Ovary (tissue), 9 donors: Measurements from ENCODE around the gene C22orf31. TPM values are rescaled to one million over a fixed set of nuclear protein-coding genes. Genes with fewer than 3 reads are reported as not detected.

Experiments used
- DNase-seq, 5 donors: peaks; one replicate each; pipeline ENCODE4 v3.0.0-alpha.2; 2019 to 2020
- H3K27ac ChIP-seq, 2 donors: fragments of 200-600 bp; one replicate each; pipeline versions ENCODE4 v1.5.1 to v1.8.0; 2019 to 2022
- H3K27me3 ChIP-seq: fragments of 200-600 bp; one replicate; pipeline ENCODE4 v1.8.0; 2022
- H3K36me3 ChIP-seq: fragments of 200-600 bp; sonication (generic); one replicate; pipeline ENCODE4 v1.5.1; 2019
- H3K4me1 ChIP-seq: one replicate; pipeline ENCODE4 v1.8.1; 2013; ENCODE audit warnings: mild to moderate bottlenecking, moderate library complexity; ENCODE audit not compliant: insufficient read depth
- H3K4me3 ChIP-seq: fragments of 200-600 bp; sonication (generic); one replicate; pipeline ENCODE4 v1.5.1; 2017
- H3K9me3 ChIP-seq, 2 donors: fragments of 200-600 bp in 1 of 2; sonication (generic) in 1 of 2; one replicate each; pipeline versions ENCODE4 v1.5.1 to v1.8.1; 2013 to 2019; ENCODE audit warnings: mild to moderate bottlenecking in 1 of 2, moderate library complexity in 1 of 2
- CTCF ChIP-seq, 3 donors: fragments of 450-650 bp in 2 of 3; fragments of 200-600 bp in 1 of 3; IDR thresholded peaks; one replicate each; pipeline versions ENCODE4 v1.5.1 to v1.8.0; 2016 to 2022; ENCODE audit warnings: antibody characterized with exemption in 3 of 3, mild to moderate bottlenecking in 1 of 3
- EP300 ChIP-seq: sonication (generic); formaldehyde crosslinking; IDR thresholded peaks from one replicate; pipeline ENCODE4 v1.6.1; 2017; ENCODE audit warnings: antibody characterized with exemption
- POLR2A ChIP-seq: fragments of 450-650 bp; IDR thresholded peaks from one replicate; pipeline ENCODE4 v1.6.1; 2017; ENCODE audit warnings: antibody characterized with exemption, mild to moderate bottlenecking, moderate library complexity
- WGBS, 3 donors: extraction: QIAGEN DNeasy Blood & Tissue Kit in 1 of 3; methylation state at CpG; one replicate each; pipeline versions ENCODE4 v1.1.5 to v1.1.7; 2013 to 2017; 5-methylcytosine and 5-hydroxymethylcytosine counted together
- intact Hi-C, 4 donors: fragments of 100-400 bp; cut with DNase I; formaldehyde crosslinking; loops; one replicate each; pipeline versions ENCODE4 v1.11.0 to v1.15.1; 2022 to 2023
- polyA plus RNA-seq, 2 donors: library from polyadenylated mRNA; stranded (reverse); fragments of 200-250 nt in 1 of 2; fragments of 350-450 nt in 1 of 2; fragmentation: Illumina TruSeq in 1 of 2; extraction: RNeasy Lipid Tissue Mini Kit (QIAGEN cat#74804) in 1 of 2; gene quantifications; one replicate each; pipeline ENCODE4 v1.2.3, GENCODE V29; 2013 to 2014
- total RNA-seq, 7 donors: library from RNA; depleted of rRNA in 2 of 7; stranded (reverse); fragments of >200 nt in 2 of 7; fragmentation: NEBNext Ultra II Directional in 3 of 7; extraction: Animal tissue kit (Norgen Biotek cat#: 25700) in 3 of 7; gene quantifications; one replicate each; pipeline versions ENCODE4 v1.1.0 to v1.2.4, GENCODE V29; 2016 to 2023
- donor health status: DM: no; HTN: no; CAD: no; lungs with moderate emphysema.
- donor health status: DM: no; HTN: no; CAD: no.
- donor health status: Bipolar disorder and iron deficiency.
- donor health status: DM: yes; HTN: yes; CAD: no.
- donor health status: DM: no; HTN: no; CAD: no.
- donor health status: DM: yes; HTN: yes; CAD: no.

Gene C22orf31
- total and polyA plus RNA-seq, 9 donors, result 0.20 to 0.92 (median 0.35) TPM; not detected in 2

GRCh38 chr22:29050457-29050856 is 11.2 kb downstream of the C22orf31 start:
- intact Hi-C loops, result loop anchor here in 2 of 4 donors (10.0 kb wide), 1 partner anchor 194 kb away; no protein-coding TSS in a partner anchor
- no peaks in the 10 kb centered on the region for H3K27me3 ChIP-seq
- TF ChIP-seq POLR2A (no peak), EP300 (no peak), CTCF (IDR thresholded peaks at IDR 0.05) (no peak)
- H3K4me1 ChIP-seq, result no peaks in the 10 kb centered on the region
- DNase-seq, result no peak
- 79 to 84% (median 83%) methylated on average over 11 to 24 of the region's 24 CpGs for WGBS, 3 donors
- no peak overlapping the region for H3K27ac ChIP-seq
- no peak overlapping the region for H3K4me3 ChIP-seq
- H3K9me3 ChIP-seq, result no peaks in the 10 kb centered on the region
- no peaks in the 10 kb centered on the region for H3K36me3 ChIP-seq

- Histone ChIP-seq H3K9me3 (no peaks in the 10 kb centered on the region), H3K27me3 (no peaks in the 10 kb centered on the region), H3K4me3 (no peak overlapping the region), H3K4me1 (peaks cover under 1% of the 10 kb centered on the region), H3K27ac (no peak overlapping the region), H3K36me3 (no peaks in the 10 kb centered on the region)
- no peak for TF ChIP-seq CTCF (IDR thresholded peaks at IDR 0.05)
- TF ChIP-seq POLR2A, result no peak
- TF ChIP-seq EP300, result no peak
- intact Hi-C loops, result loop anchor here (5.0 to 10.0 kb wide), 4 partner anchors 185 to 195 kb away; no protein-coding TSS in a partner anchor
- no peak for DNase-seq
- 86 to 88% (median 86%) methylated on average over 38 of the region's 38 CpGs for WGBS, 3 donors
These were observed 11.9 kb downstream of the C22orf31 start for GRCh38 chr22:29049655-29050263.

GRCh38 chr22:29048822-29049654 is 12.6 kb downstream of the C22orf31 start:
- Histone ChIP-seq H3K36me3 (no peaks in the 10 kb centered on the region), H3K27ac (no peak overlapping the region), H3K9me3 (no peaks in the 10 kb centered on the region), H3K27me3 (no peaks in the 10 kb centered on the region), H3K4me1 (peaks cover 5% of the 10 kb centered on the region), H3K4me3 (no peak overlapping the region)
- 92 to 94% (median 92%) methylated on average over 29 to 31 of the region's 31 CpGs for WGBS, 3 donors
- TF ChIP-seq CTCF (IDR thresholded peaks at IDR 0.05), result no peak
- no peak for TF ChIP-seq POLR2A
- TF ChIP-seq EP300, result no peak
- no peak for DNase-seq
- intact Hi-C loops, result loop anchor here in 2 of 4 donors (5.0 to 10.0 kb wide), 3 partner anchors 186 to 194 kb away; no protein-coding TSS in a partner anchor

- WGBS, 3 donors, result 69 to 70% (median 69%) methylated on average over 13 of the region's 13 CpGs
- TF ChIP-seq POLR2A (no peak), EP300 (no peak), CTCF (IDR thresholded peaks at IDR 0.05) (no peak)
These were observed 16.9 kb downstream of the C22orf31 start for GRCh38 chr22:29044657-29045176.

More at GRCh38 chr22:29044657-29045176, 16.9 kb downstream of the C22orf31 start:
- H3K4me3 ChIP-seq, result no peak overlapping the region
- no peaks in the 10 kb centered on the region for H3K9me3 ChIP-seq
- intact Hi-C loops, result loop anchor here in 2 of 4 donors (5.0 to 10.0 kb wide), 3 partner anchors 190 to 198 kb away; no protein-coding TSS in a partner anchor
- H3K4me1 ChIP-seq, result peaks cover 9% of the 10 kb centered on the region
- no peaks in the 10 kb centered on the region for H3K27me3 ChIP-seq
- H3K27ac ChIP-seq, result peak overlapping the region in 1 of 2 donors; percentile 41
- DNase-seq, result no peak
- no peaks in the 10 kb centered on the region for H3K36me3 ChIP-seq
